NT2/D1 (cell line): ENCODE data around the gene MKNK1.

ENCODE experiments used
- SUZ12 ChIP-seq: IDR thresholded peaks from 2 replicates; pipeline ENCODE4 v1.6.1; 2011; ENCODE audit not compliant: insufficient read length, insufficient read depth; ENCODE audit errors: extremely low read depth
- YY1 ChIP-seq: IDR thresholded peaks from 2 replicates; pipeline ENCODE4 v1.6.1; 2011; ENCODE audit not compliant: insufficient read length, insufficient read depth
- ZNF274 ChIP-seq: IDR thresholded peaks from 2 replicates; pipeline ENCODE4 v1.6.1; 2011; ENCODE audit warnings: mild to moderate bottlenecking, low read depth, low read length

GRCh38 chr1:46650491-46650890, 46.4 kb upstream of the MKNK1 start:
- TF ChIP-seq YY1 (no peak), ZNF274 (no peak), SUZ12 (no peak)
